C4-2B (cell line): ENCODE results near the gene FBXL13.

Source experiments
- ZFX ChIP-seq: fragments of 450-650 bp; IDR thresholded peaks from 2 replicates; pipeline ENCODE4 v1.6.1; 2017
- TF ChIP-seq, protein P1 (sequence below): fragments of 450-650 bp; conservative IDR thresholded peaks from 2 replicates; pipeline ENCODE4 v1.5.1; 2017; ENCODE audit warnings: mild to moderate bottlenecking

DNA sequence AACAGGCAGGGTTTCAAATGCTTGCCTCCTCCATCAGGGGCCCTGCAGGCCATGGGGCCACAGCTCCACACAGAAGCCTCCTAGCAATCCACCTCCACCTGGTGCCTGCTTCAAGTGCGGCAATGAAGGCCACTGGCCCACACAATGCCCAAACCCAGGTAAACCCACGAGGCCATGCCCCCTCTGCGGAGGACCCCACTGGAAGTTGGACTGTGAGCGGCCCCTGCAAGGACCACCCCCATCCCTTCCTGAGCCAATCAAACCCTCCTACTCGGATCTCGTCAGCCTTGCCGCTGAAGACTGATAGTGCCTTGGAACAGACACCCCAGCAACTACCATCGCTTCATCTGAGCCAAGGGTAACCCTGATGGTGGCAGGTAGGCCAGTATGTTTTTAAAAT, 98.7 kb downstream of the FBXL13 start:
- TF ChIP-seq, protein P1, sequence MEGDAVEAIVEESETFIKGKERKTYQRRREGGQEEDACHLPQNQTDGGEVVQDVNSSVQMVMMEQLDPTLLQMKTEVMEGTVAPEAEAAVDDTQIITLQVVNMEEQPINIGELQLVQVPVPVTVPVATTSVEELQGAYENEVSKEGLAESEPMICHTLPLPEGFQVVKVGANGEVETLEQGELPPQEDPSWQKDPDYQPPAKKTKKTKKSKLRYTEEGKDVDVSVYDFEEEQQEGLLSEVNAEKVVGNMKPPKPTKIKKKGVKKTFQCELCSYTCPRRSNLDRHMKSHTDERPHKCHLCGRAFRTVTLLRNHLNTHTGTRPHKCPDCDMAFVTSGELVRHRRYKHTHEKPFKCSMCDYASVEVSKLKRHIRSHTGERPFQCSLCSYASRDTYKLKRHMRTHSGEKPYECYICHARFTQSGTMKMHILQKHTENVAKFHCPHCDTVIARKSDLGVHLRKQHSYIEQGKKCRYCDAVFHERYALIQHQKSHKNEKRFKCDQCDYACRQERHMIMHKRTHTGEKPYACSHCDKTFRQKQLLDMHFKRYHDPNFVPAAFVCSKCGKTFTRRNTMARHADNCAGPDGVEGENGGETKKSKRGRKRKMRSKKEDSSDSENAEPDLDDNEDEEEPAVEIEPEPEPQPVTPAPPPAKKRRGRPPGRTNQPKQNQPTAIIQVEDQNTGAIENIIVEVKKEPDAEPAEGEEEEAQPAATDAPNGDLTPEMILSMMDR = no peak
- no peak for TF ChIP-seq ZFX
